HEK293 (cell line): ENCODE measurements around the gene PIGH.

Source experiments
- BCL11A ChIP-seq: fragments of 450-650 bp; formaldehyde crosslinking; IDR thresholded peaks from 2 replicates; pipeline ENCODE4 v1.5.1; 2016; ENCODE audit warnings: low read depth, missing biosample characterization, missing genetic modification characterization
- CTCF ChIP-seq: fragments of 450-650 bp; formaldehyde crosslinking; IDR thresholded peaks from 2 replicates; pipeline ENCODE4 v1.5.1; 2016; ENCODE audit warnings: missing biosample characterization, missing genetic modification characterization
- ZBTB7A ChIP-seq: fragments of 450-650 bp; formaldehyde crosslinking; IDR thresholded peaks from 2 replicates; pipeline ENCODE4 v1.5.1; 2016; ENCODE audit warnings: low read depth, missing biosample characterization, missing genetic modification characterization
- ZNF132 ChIP-seq: fragments of 450-650 bp; formaldehyde crosslinking; IDR thresholded peaks from 2 replicates; pipeline ENCODE4 v1.5.1; 2017; ENCODE audit warnings: missing biosample characterization, missing genetic modification characterization, borderline replicate concordance
- ZNF133 ChIP-seq: fragments of 450-650 bp; formaldehyde crosslinking; IDR thresholded peaks from 2 replicates; pipeline ENCODE4 v1.5.1; 2016; ENCODE audit warnings: missing biosample characterization, missing genetic modification characterization
- ZNF280C ChIP-seq: fragments of 450-650 bp; formaldehyde crosslinking; IDR thresholded peaks from 2 replicates; pipeline ENCODE4 v1.5.1; 2016; ENCODE audit warnings: missing biosample characterization, missing genetic modification characterization
- ZNF510 ChIP-seq: fragments of 450-650 bp; formaldehyde crosslinking; IDR thresholded peaks from 2 replicates; pipeline ENCODE4 v1.5.1; 2018; ENCODE audit warnings: mild to moderate bottlenecking, missing genetic modification characterization, missing biosample characterization; ENCODE audit not compliant: insufficient replicate concordance
- ZNF585B ChIP-seq: fragments of 450-650 bp; formaldehyde crosslinking; IDR thresholded peaks from 2 replicates; pipeline ENCODE4 v1.5.1; 2016; ENCODE audit warnings: missing biosample characterization, missing genetic modification characterization
- ZNF704 ChIP-seq: fragments of 450-650 bp; formaldehyde crosslinking; IDR thresholded peaks from 2 replicates; pipeline ENCODE4 v1.5.1; 2016; ENCODE audit warnings: missing biosample characterization, missing genetic modification characterization
- ZSCAN16 ChIP-seq: fragments of 450-650 bp; formaldehyde crosslinking; IDR thresholded peaks from 2 replicates; pipeline ENCODE4 v1.5.1; 2016; ENCODE audit warnings: missing biosample characterization, missing genetic modification characterization
- TF ChIP-seq, protein P1 (sequence below): fragments of 450-650 bp; formaldehyde crosslinking; IDR thresholded peaks from 2 replicates; pipeline ENCODE4 v1.5.1; 2016; ENCODE audit warnings: missing biosample characterization, missing genetic modification characterization

DNA sequence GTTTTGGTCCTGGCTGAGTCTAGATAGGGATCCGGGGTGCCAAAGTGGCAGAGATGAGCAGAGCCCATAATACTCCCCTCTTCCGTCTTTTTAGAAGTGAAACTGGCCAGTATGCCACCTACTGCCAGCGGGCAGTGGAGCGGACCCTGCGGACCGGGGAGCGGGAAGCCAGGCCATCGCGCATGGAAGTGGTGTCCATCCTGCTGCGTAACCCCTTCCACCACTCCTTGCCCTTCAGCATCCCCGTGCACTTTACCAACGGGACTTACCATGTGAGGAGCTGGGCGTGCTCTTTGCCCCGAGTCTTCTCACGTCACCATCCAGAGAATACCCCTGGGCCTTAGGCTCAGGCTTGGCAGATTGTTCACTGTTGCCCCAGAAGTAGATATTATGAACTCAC lies 21.0 kb downstream of the PIGH start:
- TF ChIP-seq ZNF132 (tag by site-specific recombination) (no peak), ZNF704 (tag by site-specific recombination) (no peak), ZNF280C (tag by site-specific recombination) (no peak), ZSCAN16 (no peak), ZBTB7A (tag by site-specific recombination) (no peak), CTCF (tag by site-specific recombination) (no peak), ZNF133 (tag by site-specific recombination) (no peak), ZNF510 (tag by site-specific recombination) (no peak), ZNF585B (tag by site-specific recombination) (no peak), BCL11A (tag by site-specific recombination) (no peak)
- TF ChIP-seq, protein P1, sequence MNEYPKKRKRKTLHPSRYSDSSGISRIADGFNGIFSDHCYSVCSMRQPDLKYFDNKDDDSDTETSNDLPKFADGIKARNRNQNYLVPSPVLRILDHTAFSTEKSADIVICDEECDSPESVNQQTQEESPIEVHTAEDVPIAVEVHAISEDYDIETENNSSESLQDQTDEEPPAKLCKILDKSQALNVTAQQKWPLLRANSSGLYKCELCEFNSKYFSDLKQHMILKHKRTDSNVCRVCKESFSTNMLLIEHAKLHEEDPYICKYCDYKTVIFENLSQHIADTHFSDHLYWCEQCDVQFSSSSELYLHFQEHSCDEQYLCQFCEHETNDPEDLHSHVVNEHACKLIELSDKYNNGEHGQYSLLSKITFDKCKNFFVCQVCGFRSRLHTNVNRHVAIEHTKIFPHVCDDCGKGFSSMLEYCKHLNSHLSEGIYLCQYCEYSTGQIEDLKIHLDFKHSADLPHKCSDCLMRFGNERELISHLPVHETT, result no peak
